Lower leg skin (tissue), 4 donors: Measurements from ENCODE around the gene INPP5D. TPM values are rescaled to one million over a fixed set of nuclear protein-coding genes. Genes with fewer than 3 reads are reported as not detected.

ENCODE experiments used
- DNase-seq, 2 donors: peaks; one replicate each; pipeline ENCODE4 v3.0.0-alpha.2; 2019; ENCODE audit warnings: low spot score in 2 of 2
- H3K4me3 ChIP-seq: fragments of 200-600 bp; sonication (generic); 2 replicates; pipeline ENCODE4 v1.5.1; 2017; ENCODE audit warnings: mild to moderate bottlenecking, low read depth; ENCODE audit not compliant: poor library complexity, severe bottlenecking
- CTCF ChIP-seq, 3 donors: fragments of 450-650 bp; IDR thresholded peaks; one replicate each; pipeline ENCODE4 v1.5.1; 2016; ENCODE audit warnings: antibody characterized with exemption in 3 of 3, mild to moderate bottlenecking in 3 of 3, moderate library complexity in 2 of 3
- POLR2A ChIP-seq, 2 donors: fragments of 450-650 bp; IDR thresholded peaks; one replicate each; pipeline ENCODE4 v1.6.1; 2016 to 2017; ENCODE audit warnings: antibody characterized with exemption in 2 of 2, mild to moderate bottlenecking in 1 of 2, moderate library complexity in 1 of 2
- WGBS, 2 donors: methylation state at CpG; one replicate each; pipeline ENCODE4 v1.1.5; 2018; 5-methylcytosine and 5-hydroxymethylcytosine counted together
- intact Hi-C: fragments of 100-400 bp; cut with DNase I; formaldehyde crosslinking; loops from one replicate; pipeline ENCODE4 v1.15.0; 2023; ENCODE audit warnings: low total_unique reads
- total RNA-seq, 4 donors: library from RNA; depleted of rRNA; stranded (reverse); fragments of >200 nt; gene quantifications; one replicate each; pipeline ENCODE4 v1.1.0, GENCODE V29; 2016

The INPP5D gene
- total RNA-seq, 4 donors from 2014 or later = 8.6 to 15.0 (median 13.0) TPM

- WGBS, 2 donors = 54 to 69% methylated on average over 1 of the region's 1 CpG
- H3K4me3 ChIP-seq = no peak overlapping the region
- TF ChIP-seq CTCF (IDR thresholded peaks at IDR 0.05) (no peak), POLR2A (IDR thresholded peaks at IDR 0.05) (no peak)
- intact Hi-C loops = loop anchor here (10.0 kb wide), 1 partner anchor 636 kb away; no protein-coding TSS in a partner anchor
- DNase-seq = no peak
Measured at GRCh38 chr2:233250985-233251305, 190.8 kb downstream of the INPP5D start.

GRCh38 chr2:233251306-233252116, 191.4 kb downstream of the INPP5D start, which contains the start of gene ATG16L1:
Gene ATG16L1 (plus strand): TSS chr2:233251673. CDS start chr2:233251828, 155 bp downstream.
- TF ChIP-seq CTCF (IDR thresholded peaks at IDR 0.05) (peak in 1 of 3 donors; percentile 35), POLR2A (IDR thresholded peaks at IDR 0.05) (no peak)
- H3K4me3 ChIP-seq = peak within 1 kb of the TSS; percentile 71
- peak; percentile 91 to 98 for DNase-seq
- intact Hi-C loops = loop anchor here (10.0 kb wide), 1 partner anchor 637 kb away; no protein-coding TSS in a partner anchor
- 0 to 1% methylated on average over 40 to 62 of the region's 75 CpGs for WGBS, 2 donors

- no peak for DNase-seq
Measured at GRCh38 chr2:233252227-233252626, 192.1 kb downstream of the INPP5D start.

GRCh38 chr2:233255151-233255550, 195.0 kb downstream of the INPP5D start:
- H3K4me3 ChIP-seq = no peak overlapping the region
- 91 to 95% methylated on average over 11 of the region's 11 CpGs for WGBS, 2 donors
- DNase-seq = no peak
- TF ChIP-seq POLR2A (IDR thresholded peaks at IDR 0.05) = no peak
- no peak for TF ChIP-seq CTCF (IDR thresholded peaks at IDR 0.05)
- intact Hi-C loops = loop anchor here (10.0 kb wide), 1 partner anchor 640 kb away; no protein-coding TSS in a partner anchor

More at GRCh38 chr2:233252227-233252626, 192.1 kb downstream of the INPP5D start:
- intact Hi-C loops = loop anchor here (10.0 kb wide), 1 partner anchor 637 kb away; no protein-coding TSS in a partner anchor
- H3K4me3 ChIP-seq = peak overlapping the region; percentile 71
- 2% methylated on average over 18 of the region's 18 CpGs for WGBS, 2 donors
- TF ChIP-seq CTCF (IDR thresholded peaks at IDR 0.05) (no peak), POLR2A (IDR thresholded peaks at IDR 0.05) (no peak)

- H3K4me3 ChIP-seq = no peak overlapping the region
- intact Hi-C loops = loop anchor here (10.0 kb wide), 1 partner anchor 641 kb away; no protein-coding TSS in a partner anchor
- TF ChIP-seq POLR2A (IDR thresholded peaks at IDR 0.05) = no peak
- WGBS, 2 donors = 88 to 91% methylated on average over 4 of the region's 4 CpGs
- no peak for DNase-seq
Measured at GRCh38 chr2:233256048-233256447, 195.9 kb downstream of the INPP5D start.

Other genes starting within 250 kb of the INPP5D start
- 10 to 100 TPM in 3 of 4 donors, 1 to 10 TPM in 1; 2.5 to 27.2 (median 14.1) TPM for gene SNORC, start 190.1 kb upstream of the INPP5D start, total RNA-seq
- 10 to 100 TPM; 15.7 to 30.3 (median 17.9) TPM for gene NGEF, start 47.1 kb upstream of the INPP5D start, total RNA-seq
- gene NEU2, start 27.7 kb upstream of the INPP5D start, total RNA-seq = 10 to 100 TPM in 2 of 4 donors, 1 to 10 TPM in 2; 1.3 to 29.9 (median 14.2) TPM
- gene ATG16L1, start 191.3 kb downstream of the INPP5D start, total RNA-seq = 10 to 100 TPM; 38.9 to 56.9 (median 40.4) TPM
- not detected for gene SAG, start 247.5 kb downstream of the INPP5D start, total RNA-seq